Activated CD4-positive, alpha-beta T cell treated with anti-CD3 and anti-CD28 coated beads, Interleukin-2, amount 50 U/mL, for 4 hours (primary cell): ENCODE results near the gene POLDIP2.
A peak's percentile ranks its signal among the peaks of the same experiment; 100 is the strongest.
"Not testable (repeated sequence)": the region's sequence is repeated elsewhere in the genome, so short reads cannot be mapped to it uniquely, and the experiment has no call there.

Source experiments
- DNase-seq, 2 experiments: peaks; one replicate each; pipeline ENCODE4 v3.0.0-alpha.2; 2020

Gene POLDIP2

GRCh38 chr17:28364665-28365363 lies 7.5 kb upstream of the POLDIP2 start, which contains the start of gene SEBOX:
Gene SEBOX (minus strand): TSS chr17:28365199. CDS start chr17:28365151, 48 bp downstream.
- DNase-seq: no peak

- no peak for DNase-seq
These were observed 6.7 kb upstream of the POLDIP2 start for GRCh38 chr17:28363776-28364650.

DNA sequence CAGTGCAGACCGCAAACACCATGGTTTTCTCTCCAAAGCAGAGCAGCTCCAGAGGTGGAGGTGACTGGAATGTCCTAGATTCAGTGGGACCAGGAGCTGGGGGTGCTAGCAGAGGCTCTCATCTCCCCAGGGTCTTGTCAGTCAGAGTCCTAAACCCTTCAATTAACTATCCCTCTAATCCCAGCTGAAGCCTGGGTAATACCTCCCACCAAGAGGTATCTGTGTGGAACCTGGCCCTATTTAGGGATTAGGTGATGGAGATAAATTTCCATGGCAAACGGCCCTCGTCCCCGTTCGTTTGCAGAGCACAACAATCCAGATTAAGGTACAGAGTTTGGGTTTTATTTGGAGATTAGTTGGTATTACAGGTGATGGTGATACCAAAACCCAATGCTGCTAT lies 5.9 kb upstream of the POLDIP2 start:
- DNase-seq: no peak

DNA sequence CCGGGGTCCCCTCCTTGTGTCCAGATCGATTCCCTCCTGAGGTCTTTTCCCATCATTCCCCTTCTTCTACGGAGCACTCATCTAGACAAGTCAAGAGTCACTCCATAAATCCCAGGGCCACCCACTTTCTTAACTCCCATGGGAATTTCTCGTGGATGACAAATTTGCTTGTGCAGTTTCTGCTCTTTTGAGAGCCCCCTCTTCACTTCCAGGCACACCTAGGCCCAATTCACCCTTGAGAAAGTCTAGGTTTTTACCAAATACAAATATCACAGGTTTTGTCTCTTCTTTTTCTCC lies 522 bp upstream of the POLDIP2 start:
- DNase-seq: no peak

DNA sequence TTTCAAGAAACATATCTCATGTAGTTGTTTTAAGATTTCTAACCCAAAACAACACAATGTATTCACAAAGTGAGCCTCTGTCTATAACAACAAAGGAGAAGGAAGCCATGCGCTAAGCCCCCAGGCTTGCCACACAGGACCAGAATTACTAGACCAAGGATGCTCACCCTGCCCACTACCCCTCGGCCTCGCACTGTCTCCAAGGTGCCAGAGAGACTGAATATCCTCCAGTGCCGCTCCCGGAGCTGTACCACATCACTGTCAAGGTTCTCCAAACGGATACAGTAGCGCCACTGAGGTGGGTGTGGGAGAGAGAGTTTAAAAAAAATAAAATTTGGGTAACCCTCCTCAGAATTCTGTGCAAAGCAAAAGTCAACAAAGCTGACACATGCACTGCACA lies 7.1 kb downstream of the POLDIP2 start:
- no peak for DNase-seq

DNA sequence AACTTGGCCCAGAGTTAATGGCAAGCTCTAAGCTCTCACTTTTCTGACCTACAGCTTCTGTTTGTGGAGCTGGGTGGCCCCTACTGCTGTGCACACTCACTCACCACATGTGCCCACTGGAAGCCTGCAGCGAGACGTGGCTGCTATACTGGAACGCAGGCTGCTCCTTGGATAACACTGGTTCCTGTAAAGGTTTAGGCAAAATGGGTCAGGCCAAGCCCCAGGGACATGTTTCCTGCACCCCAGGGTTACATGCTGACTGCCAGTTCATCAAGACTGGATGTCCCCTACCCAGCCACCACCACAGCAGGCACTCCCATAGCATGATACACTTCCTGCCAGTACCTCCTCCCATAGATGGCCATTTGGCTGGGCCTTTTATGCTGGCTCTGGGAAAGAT lies 8.3 kb downstream of the POLDIP2 start:
- DNase-seq: no peak

- no peak for DNase-seq
These were observed 10.0 kb downstream of the POLDIP2 start for GRCh38 chr17:28347261-28347891.

DNA sequence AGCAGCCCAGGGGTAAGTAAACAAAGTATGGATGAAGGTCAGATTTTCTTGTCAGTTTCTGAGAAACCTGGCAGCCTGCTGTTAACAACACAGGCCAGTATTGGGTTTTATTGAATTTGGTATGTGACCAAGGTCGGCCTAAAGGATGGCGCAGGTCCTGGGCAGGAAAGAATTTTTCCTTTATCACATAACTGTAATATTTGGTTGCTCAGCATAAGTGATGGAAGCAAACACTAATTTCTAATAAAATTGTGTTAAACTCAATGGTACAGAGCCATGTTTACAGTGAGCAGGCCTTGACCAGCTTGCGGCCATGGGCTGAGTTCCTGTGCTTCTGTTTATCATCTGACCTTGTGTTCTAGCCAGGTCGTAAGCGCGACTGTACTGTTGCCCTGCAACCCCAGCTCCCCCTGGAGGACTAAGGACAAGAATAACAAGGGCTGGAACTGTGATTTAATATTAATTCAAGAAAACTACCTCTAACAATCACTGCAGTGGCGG lies 10.5 kb downstream of the POLDIP2 start:
- DNase-seq: no peak

DNA sequence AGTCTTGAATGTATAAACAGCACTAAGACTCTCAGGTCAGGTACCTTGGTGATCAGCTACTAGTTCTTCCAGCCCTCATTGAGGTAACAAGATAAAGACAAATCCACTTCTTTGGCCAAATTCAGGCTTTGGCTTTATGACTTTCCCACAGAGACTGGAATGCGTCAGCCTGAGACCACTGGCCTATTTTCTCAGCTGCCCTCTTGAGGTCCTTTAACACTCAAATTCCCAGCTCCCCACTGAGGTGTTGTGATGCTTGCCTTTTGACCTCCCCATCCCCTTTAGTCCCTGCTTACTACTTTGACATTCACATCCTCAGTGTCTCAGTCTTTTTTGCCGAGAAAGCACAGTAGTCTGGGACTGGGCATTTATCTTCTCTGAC lies 11.1 kb downstream of the POLDIP2 start:
- no peak for DNase-seq

GRCh38 chr17:28345419-28346198 lies 11.7 kb downstream of the POLDIP2 start:
- no peak for DNase-seq

GRCh38 chr17:28344435-28344901 lies 12.9 kb downstream of the POLDIP2 start:
- no peak for DNase-seq

DNA sequence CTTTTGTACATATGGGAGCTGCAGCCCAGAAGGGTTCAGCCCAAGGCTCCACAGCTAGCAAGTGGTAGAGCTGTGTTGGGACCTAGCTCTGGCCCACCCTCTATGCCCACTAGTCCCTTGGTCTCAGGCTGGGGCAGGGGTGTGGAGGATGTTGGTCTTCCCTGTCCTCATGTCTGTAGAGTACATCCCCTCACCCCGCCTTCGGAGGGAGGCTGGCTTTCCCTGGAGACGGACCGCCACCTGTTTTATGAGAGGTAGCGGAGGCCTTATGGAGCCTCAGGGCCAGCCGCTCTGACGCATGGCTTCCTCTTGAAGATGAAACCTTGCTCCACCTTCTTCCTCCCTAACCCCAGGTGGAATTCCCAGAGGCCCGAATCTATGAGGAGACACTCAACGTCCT lies 13.3 kb downstream of the POLDIP2 start:
- no peak for DNase-seq

- DNase-seq: no peak
These were observed 13.8 kb downstream of the POLDIP2 start for GRCh38 chr17:28343491-28343932.

DNA sequence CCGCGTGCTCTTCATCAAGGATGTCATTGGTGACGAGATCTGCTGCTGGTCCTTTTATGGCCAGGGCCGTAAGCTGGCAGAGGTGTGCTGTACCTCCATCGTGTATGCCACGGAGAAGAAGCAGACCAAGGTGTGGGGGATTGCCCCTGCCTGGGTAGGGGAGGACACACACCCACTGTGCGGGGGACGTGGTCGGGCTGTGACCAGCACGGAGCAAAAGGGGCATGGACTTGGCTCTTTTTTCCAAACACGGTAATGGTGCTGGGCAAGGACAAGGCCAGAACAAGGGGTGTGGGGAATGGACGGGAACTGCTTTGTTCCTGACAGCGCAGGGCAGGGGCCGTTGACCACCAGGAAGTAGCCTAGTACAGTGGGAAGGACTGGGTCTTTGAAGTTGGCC lies 15.0 kb downstream of the POLDIP2 start:
- DNase-seq: no peak

GRCh38 chr17:28341516-28341915 lies 15.8 kb downstream of the POLDIP2 start:
- DNase-seq: no peak

- no peak for DNase-seq
These were observed 17.0 kb downstream of the POLDIP2 start for GRCh38 chr17:28340374-28340773.

DNA sequence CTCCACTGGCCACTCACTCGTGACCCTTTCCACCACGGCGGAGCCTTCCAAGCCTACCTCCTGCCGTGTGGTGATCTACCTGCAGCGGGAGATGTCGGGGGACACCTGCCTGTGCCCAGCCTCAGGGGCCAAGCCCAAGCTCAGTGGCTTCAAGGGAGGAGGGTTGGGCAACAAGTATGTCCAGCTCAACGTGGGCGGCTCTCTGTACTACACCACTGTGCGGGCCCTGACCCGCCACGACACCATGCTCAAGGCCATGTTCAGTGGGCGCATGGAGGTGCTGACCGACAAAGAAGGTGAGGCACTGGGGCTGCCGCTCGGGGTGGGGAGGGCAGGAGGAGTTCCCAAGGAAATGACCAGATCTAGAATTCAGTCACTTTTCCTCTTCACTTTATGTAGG lies 17.9 kb downstream of the POLDIP2 start:
- no peak for DNase-seq

- not testable (repeated sequence) for DNase-seq
These were observed 18.5 kb downstream of the POLDIP2 start for GRCh38 chr17:28338769-28339212.

GRCh38 chr17:28338056-28338768 lies 19.1 kb downstream of the POLDIP2 start:
- DNase-seq: no peak

DNA sequence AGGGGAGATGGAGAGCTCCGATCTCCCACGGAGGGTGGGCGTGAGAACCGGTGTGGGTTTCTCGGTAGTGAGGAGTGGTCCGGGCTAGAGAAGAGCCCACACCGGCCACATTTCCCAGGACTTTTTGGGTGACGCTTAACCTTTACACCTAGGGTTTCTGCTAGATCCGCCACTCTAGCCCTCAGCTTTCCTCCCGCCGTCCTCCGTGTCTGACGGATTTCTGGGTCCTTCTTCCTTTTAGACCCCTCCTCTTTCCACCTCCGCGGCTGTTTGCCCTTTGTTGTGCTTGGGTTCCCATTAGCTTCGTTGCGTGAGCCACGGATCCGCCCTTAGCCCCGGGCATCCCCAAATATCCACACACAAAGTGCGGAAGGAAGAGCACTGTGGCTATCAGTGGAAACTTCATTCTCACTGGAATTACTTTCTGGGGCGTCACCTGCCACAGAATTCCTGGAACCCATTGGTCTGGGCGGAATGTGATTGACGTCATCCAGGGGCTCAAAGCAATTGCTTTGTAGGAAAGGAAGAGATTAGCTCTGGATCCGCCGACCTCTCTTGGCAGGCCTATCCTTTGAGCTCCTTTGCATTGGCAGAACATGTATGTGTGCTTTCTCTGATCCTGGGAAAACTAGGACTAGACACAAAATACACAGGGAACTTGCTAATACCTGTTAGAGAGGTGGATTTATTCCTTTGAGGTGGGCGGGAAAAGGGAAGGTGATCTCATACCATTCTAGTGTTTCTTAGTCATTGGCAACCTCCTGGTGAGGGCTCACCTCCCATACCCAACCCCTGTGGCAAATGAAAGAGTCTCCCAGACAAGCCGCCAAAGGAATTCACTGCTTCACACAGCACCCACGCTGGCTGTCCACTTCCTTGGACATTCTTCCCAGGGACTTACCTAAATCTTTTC lies 21.1 kb downstream of the POLDIP2 start:
- DNase-seq: peak; percentile 22 to 33
